NCI-H2029 (cell line): ENCODE data around the gene HOXA4.

Source experiments
- DNase-seq: peaks from one replicate; lab custom pipeline; 2025; lab: John Stamatoyannopoulos, UW

The HOXA4 gene

GRCh38 chr7:27169658-27170425 lies 39.3 kb upstream of the HOXA4 start:
- no peak for DNase-seq

DNA sequence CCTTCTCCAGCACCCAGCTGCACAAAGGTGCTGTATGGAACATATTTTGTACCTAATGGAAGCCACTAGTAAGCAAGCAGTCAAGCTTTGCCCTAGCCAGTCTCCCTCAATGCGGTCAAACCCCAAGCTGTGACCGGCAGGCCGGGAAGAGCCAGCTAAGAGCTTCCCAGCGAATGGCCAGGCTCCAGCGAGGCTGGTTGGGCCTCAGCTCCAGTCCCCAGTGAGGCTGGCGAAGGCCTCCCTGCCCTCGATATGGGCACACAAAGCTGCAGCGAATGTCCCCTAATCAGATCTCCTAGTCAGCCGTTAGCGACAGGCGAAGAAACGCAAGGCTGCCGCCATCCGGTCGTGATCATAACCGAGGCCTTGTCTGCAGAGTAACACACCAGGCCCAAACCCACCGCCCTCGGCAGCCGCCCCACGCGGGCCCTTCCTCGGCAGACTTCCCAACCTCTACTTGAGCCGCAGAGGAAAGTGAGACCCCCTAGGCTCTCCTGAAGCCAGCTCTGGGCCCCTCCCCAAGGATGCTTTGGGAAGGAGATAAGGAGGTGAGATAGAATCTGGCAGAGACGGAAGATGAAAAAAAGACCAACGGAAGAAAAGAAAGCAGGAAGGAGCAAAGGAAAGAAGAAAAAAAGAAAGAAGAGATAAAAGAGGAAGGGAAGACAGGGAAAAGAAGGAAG lies 37.8 kb upstream of the HOXA4 start:
- DNase-seq = no peak

DNA sequence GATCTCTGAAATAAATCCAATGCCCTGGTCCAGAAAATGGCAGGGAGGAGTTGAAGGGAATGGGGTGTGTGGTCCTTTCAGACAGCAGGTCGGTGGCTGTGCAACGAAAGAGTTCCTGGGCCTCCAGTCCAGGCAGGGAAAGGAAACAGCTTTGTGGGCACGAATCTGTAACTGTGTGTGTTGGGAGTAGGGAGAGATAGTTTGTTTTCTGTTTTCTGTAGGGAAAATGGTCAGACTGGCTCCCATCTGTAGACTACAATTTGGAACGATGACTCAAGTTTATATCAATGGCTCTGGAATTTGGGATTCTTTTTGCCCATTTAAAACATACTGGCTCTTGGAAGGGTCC lies 37.3 kb upstream of the HOXA4 start:
- DNase-seq = no peak

DNA sequence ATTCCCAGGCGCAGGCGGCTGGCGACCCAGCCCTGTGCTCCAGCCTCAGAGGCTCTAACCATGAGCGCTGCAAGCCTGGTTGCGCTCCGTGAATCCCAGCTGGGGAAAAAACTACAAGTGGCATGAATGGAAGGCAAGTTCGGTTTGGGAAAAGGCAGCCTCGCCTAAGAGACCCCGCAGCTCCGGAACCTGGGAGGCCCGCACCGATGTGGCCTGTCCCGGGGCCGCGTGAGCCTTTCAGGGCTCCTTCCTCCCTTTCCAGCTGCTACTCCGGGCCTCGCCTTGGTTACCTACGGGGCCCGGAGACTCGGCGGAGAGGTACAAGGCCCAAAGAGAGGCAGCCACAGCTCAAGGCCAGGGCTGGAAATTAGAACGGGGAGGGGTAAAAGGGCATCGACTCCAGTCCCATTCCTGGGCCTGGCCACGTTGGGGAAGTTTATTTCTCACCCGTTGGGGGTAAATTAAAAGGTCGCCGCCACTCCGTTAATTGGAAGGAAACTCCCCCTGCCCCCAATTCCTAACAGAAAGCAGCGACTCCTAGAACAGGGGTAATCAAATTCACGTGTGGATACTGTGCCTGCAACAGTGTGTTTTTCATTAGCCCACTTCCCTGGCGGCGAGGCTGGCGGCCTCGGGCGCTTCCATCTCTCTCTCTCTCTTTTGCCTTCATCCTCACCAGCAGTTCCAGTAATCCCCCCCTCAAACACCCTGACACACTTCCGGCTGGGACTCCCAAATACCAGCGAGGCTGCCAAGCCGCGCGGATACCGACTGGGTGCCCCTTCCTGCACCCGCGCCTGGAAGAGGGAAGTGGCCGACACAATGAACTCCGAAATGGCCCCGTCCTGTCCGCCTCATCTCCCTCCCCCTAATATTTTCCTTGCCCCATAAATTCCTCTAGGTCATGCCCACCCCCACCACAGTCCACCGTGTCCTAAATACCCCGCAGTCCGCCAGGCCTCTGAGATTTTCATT lies 36.3 kb upstream of the HOXA4 start:
- no peak for DNase-seq

DNA sequence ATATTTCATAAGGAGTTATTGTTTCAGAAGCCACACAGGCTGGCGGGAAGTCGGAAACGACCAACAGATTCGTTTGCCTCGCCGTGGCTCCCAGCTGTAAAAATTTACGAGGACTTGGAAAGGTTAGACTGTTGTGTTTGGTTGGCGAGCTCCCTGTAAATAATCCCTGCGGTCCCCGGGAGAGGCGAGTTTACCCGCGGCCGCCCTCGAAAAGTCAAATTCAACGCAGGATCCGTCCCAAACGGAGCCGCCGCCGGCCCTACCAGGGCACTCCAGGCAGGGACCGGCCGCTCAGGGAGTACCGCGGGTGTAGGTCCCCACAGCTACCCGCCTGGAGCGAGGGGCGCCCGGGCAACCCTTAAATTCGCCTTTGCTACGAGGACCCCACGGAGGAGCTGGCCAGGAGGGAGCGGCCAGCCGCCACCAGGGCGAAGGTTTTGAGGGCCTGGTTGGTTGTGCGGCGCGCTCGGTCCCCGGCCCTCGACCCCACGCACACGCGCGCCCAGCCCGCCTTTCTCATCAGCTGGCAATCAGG lies 35.5 kb upstream of the HOXA4 start:
- DNase-seq = no peak

GRCh38 chr7:27165089-27165995 lies 34.8 kb upstream of the HOXA4 start, which contains the start of gene HOXA9:
TSS of gene HOXA9 (minus strand) at chr7:27165537. CDS start at chr7:27165457, 80 bp downstream.
- no peak for DNase-seq

DNA sequence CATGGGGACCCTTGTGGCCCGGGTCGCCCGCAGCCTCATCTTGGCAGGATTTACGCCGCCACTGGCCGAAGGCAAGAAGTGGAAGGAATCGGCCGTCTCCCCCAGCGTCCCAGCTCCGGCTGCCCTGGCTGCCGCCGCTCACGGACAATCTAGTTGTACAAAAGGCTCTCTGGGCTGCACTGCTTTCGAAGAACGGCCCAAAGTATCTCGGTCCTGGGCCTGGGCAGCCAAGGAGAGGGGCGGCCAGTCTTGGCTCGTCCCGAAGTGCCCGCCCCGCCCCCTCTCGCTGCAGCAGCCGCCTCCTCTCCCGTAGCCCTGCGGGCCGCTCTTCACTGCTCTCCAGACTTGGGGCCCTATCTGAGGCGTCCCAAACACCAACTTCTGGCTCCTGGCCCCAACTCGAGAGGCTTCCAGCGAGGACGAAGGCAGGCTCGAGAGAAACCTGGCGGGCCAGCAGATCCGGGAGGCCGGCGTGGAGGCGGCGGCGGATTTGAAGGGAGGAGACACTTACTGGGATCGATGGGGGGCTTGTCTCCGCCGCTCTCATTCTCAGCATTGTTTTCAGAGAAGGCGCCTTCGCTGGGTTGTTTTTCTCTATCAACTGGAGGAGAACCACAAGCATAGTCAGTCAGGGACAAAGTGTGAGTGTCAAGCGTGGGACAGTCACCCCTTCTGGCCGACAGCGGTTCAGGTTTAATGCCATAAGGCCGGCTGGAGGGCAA lies 34.0 kb upstream of the HOXA4 start:
- no peak for DNase-seq

DNA sequence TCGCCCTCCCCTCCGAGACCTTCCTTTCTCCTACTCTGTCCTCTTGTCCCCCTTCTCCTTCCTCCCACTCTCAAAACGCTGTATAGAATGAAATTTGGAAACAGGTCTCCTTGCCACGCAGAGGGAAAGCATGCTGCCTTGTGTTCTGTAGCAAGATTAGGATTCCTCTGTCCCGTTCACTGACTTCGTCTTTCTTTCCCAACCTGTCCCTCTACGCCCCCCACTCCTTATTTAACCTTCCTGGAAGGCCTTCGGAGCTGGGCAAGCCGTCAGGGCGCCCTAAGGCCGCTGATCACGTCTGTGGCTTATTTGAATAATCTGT lies 33.4 kb upstream of the HOXA4 start:
- DNase-seq = no peak

DNA sequence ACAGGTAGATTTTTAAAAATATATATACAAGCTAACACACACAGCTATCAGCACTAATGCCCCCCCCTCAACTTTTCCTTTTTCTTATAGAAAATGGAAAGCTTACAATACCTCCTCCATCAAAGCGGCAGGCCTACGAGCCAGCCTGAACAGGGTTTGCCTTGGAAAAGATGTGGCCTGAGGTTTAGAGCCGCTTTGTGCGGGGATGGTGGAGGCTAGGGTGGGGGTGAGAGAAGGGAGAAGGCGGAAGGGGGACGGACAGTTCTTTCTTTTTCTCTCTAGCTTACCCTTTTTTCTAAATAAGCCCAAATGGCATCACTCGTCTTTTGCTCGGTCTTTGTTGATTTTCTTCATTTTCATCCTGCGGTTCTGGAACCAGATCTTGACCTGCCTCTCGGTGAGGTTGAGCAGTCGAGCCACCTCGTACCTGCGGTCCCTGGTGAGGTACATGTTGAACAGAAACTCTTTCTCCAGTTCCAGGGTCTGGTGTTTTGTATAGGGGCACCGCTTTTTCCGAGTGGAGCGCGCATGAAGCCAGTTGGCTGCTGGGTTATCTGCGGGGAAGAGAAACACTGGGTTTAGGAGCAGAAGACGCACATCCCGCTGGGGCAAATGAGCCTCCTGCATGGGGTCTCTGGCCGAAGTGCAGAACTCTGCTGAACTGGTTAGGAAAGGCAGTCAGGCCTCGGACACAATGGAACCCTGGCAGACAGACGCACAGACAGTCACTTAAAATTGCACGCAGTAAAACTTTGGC lies 32.9 kb upstream of the HOXA4 start:
- no peak for DNase-seq

DNA sequence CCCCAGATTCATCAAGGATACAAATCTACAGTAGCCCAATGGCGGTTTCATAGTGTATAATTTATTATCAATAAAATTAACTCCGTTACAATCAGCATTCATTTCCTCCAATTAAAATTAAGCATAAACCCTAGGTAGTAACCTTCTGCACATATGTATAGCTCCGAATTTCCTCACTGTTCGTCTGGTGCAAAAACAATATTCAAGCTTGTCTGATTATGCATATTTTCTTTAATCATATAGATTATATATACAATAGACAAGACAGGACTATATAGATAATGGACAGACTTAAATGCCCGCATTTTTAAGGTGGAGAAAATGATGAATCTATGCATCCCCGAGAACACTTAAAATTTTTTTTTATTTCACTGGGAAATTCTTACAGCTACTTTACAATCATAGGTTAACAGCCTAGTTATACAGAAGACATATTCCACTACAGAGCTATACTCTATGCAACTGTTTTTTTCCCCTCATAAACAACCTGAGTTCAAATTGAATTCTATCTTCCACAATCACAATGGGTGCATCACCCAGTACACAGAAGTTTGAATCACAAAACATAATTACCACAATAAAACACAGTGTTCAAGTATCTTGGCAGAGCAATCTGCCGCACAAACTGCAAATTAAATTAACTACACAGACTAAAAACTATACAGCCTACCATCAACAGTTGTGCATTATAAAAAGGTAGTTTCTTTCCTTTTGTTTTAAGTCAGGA lies 32.2 kb upstream of the HOXA4 start:
- DNase-seq = no peak

- DNase-seq = no peak
These were observed 31.4 kb upstream of the HOXA4 start for GRCh38 chr7:27161721-27162560.

DNA sequence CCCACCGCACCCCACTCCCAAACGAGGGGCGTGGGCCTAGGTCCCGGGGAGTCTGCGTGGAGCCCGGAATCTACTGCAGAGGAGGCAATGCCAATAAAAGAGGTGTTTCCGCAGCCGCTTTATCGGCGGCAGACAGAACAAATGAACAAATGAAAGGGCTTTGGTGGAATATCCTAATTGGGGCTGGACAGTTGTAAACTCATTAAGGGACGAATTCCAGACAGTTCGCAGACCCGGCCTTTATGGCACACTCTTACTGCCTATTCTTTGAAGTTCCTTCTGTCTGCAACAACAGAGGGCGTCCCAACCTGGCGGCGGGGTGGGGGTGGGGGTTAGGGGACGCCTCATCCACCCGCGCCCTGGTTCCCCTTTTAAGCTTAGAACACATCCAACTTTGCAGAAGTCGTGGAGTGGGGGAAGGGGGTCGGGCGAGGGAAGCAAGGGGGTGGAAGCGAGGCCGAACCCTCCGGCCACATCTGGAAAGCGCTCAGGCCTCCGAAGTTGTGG lies 30.7 kb upstream of the HOXA4 start:
- no peak for DNase-seq

DNA sequence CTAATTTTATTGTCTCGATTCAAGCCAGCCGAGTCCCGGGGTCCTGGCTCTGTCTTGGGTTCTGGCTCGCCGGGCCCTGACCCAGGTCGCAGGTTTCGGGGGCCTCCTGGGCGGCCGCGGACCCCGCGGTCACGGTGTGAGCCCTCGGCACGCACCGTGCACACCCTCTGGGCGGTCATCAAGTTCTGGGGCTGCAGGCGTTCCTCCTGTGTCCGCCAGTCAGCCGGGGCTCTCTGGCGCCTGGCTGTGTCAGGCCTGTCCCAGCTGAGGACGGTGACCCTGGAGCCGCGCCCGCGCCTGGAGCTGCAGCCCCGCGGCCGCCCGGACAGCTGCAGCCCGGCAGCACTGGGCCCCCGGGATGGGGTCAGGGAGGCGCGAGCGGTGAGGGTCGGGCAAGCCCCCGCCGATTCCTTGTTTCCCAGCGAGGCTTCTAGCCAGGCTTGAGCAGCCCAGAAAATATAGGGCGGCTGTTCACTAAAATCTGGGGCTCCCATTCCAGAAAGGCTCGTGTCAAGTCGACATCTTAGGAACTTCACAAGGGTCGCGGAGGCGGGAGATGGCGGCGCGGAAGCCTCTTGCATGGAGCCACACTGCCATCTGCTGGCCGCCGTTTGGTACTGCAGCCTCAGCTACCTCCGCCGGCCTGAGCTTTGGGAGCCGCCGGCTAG lies 30.1 kb upstream of the HOXA4 start:
- peak; percentile 7 for DNase-seq

DNA sequence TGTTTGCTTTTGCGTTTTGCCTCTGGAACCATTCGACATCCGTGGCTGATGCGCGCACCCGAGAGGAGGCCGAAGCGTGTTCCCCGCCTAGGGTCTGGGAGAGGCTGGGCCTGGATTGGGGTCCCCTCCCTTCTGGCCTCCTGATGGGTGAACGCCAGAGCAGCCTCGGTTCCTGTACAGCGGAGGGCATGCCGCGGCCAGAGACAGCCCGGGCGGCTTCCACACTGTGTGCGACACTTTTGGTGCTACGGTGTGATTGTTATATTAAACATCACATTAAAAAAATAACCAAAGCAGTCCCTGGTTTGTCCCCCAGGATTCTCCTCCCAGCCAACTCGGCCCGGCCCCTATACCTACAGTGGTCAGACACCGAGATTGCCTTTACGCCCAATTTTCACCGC lies 29.6 kb upstream of the HOXA4 start:
- no peak for DNase-seq

GRCh38 chr7:27159266-27160144 lies 28.9 kb upstream of the HOXA4 start:
- DNase-seq = no peak

- DNase-seq = no peak
These were observed 28.1 kb upstream of the HOXA4 start for GRCh38 chr7:27158436-27159265.
